ENCODE data around the gene ZBTB48. TPM values are rescaled to one million over a fixed set of nuclear protein-coding genes. Genes with fewer than 3 reads are reported as not detected.
A peak's percentile ranks its signal among the peaks of the same experiment; 100 is the strongest.

ZBTB48 gene
- total and polyA plus RNA-seq, 2 donors from 2014 or later: 27.1 to 45.5 TPM

GRCh38 chr1:6534248-6534822, 45.5 kb upstream of the ZBTB48 start:
- Histone ChIP-seq H3K4me3 (ENCODE audit: low read length in 3 of 3) (no peak overlapping the region), H3K36me3 (ENCODE audit: control insufficient read depth in 2 of 3, insufficient read depth in 3 of 3, low read length in 3 of 3) (peaks cover 13 to 29% (median 14%) of the 10 kb centered on the region in 3 donors), H3K27ac (ENCODE audit: low read depth in 2 of 2, low read length in 2 of 2) (no peak overlapping the region), H3K9ac (ENCODE audit: low read length in 3 of 3) (no peak overlapping the region), H3K4me1 (ENCODE audit: control insufficient read depth in 2 of 3, insufficient read depth in 2 of 3, low read depth in 1 of 3, low read length in 3 of 3) (no peaks in the 10 kb centered on the region), H3K9me3 (ENCODE audit: control insufficient read depth in 2 of 3, insufficient read depth in 1 of 3, low read length in 3 of 3) (no peaks in the 10 kb centered on the region), H3K27me3 (ENCODE audit: control insufficient read depth, insufficient read depth, low read length) (no peaks in the 10 kb centered on the region)
- intact Hi-C loops (cut with DNase I): no loop called here
- no peak for FAIRE-seq
- TF ChIP-seq, protein P1, sequence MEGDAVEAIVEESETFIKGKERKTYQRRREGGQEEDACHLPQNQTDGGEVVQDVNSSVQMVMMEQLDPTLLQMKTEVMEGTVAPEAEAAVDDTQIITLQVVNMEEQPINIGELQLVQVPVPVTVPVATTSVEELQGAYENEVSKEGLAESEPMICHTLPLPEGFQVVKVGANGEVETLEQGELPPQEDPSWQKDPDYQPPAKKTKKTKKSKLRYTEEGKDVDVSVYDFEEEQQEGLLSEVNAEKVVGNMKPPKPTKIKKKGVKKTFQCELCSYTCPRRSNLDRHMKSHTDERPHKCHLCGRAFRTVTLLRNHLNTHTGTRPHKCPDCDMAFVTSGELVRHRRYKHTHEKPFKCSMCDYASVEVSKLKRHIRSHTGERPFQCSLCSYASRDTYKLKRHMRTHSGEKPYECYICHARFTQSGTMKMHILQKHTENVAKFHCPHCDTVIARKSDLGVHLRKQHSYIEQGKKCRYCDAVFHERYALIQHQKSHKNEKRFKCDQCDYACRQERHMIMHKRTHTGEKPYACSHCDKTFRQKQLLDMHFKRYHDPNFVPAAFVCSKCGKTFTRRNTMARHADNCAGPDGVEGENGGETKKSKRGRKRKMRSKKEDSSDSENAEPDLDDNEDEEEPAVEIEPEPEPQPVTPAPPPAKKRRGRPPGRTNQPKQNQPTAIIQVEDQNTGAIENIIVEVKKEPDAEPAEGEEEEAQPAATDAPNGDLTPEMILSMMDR (IDR thresholded peaks at IDR 0.05; ENCODE audit: borderline replicate concordance, extremely low read depth, insufficient read depth): no peak
- peak in 1 of 5 donors; percentile 23 for DNase-seq

- intact Hi-C loops (cut with DNase I): no loop called here
- H3K4me3 ChIP-seq (ENCODE audit: low read length in 3 of 3): no peak overlapping the region
- no peaks in the 10 kb centered on the region for H3K9me3 ChIP-seq (ENCODE audit: control insufficient read depth in 2 of 3, insufficient read depth in 1 of 3, low read length in 3 of 3)
- no peak overlapping the region for H3K9ac ChIP-seq (ENCODE audit: low read length in 3 of 3)
- no peaks in the 10 kb centered on the region for H3K27me3 ChIP-seq (ENCODE audit: control insufficient read depth, insufficient read depth, low read length)
- TF ChIP-seq, protein P1 (IDR thresholded peaks at IDR 0.05; ENCODE audit: borderline replicate concordance, extremely low read depth, insufficient read depth): no peak
- no peak for FAIRE-seq
- no peaks in the 10 kb centered on the region for H3K4me1 ChIP-seq (ENCODE audit: control insufficient read depth in 2 of 3, insufficient read depth in 2 of 3, low read depth in 1 of 3, low read length in 3 of 3)
- DNase-seq: peak in 1 of 5 donors; percentile 22
- peaks cover 13 to 29% (median 14%) of the 10 kb centered on the region in 3 donors for H3K36me3 ChIP-seq (ENCODE audit: control insufficient read depth in 2 of 3, insufficient read depth in 3 of 3, low read length in 3 of 3)
- H3K27ac ChIP-seq (ENCODE audit: low read depth in 2 of 2, low read length in 2 of 2): no peak overlapping the region
These were observed 44.6 kb upstream of the ZBTB48 start for GRCh38 chr1:6535214-6535613.

DNA sequence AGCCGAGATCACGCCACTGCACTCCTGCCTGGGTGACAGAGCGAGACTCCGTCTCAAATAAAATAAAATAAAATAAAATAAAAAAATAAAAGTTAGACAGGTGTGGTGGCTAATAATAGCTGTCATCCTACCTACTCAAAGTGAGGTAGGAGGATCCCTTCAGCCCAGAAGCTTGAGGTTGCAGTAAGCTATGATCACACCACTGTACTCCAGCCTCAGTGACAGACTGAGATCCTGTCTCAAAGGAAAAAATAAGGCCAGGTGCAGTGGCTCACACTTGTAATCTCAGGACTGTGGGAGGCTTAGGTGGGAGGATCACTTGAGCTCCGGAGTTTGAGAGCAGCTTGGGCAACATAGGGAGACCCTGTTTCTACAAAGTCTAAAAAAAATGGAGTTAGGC, 43.5 kb upstream of the ZBTB48 start:
- FAIRE-seq: no peak
- H3K36me3 ChIP-seq (ENCODE audit: control insufficient read depth in 2 of 3, insufficient read depth in 3 of 3, low read length in 3 of 3): peaks cover 11 to 24% (median 16%) of the 10 kb centered on the region in 3 donors
- intact Hi-C loops (cut with DNase I): no loop called here
- no peaks in the 10 kb centered on the region for H3K4me1 ChIP-seq (ENCODE audit: control insufficient read depth in 2 of 3, insufficient read depth in 2 of 3, low read depth in 1 of 3, low read length in 3 of 3)
- TF ChIP-seq, protein P1 (IDR thresholded peaks at IDR 0.05; ENCODE audit: borderline replicate concordance, extremely low read depth, insufficient read depth): no peak
- H3K9me3 ChIP-seq (ENCODE audit: control insufficient read depth in 2 of 3, insufficient read depth in 1 of 3, low read length in 3 of 3): no peaks in the 10 kb centered on the region
- no peak overlapping the region for H3K4me3 ChIP-seq (ENCODE audit: low read length in 3 of 3)
- H3K27me3 ChIP-seq (ENCODE audit: control insufficient read depth, insufficient read depth, low read length): no peaks in the 10 kb centered on the region
- H3K9ac ChIP-seq (ENCODE audit: low read length in 3 of 3): no peak overlapping the region
- DNase-seq: no peak
- no peak overlapping the region for H3K27ac ChIP-seq (ENCODE audit: low read depth in 2 of 2, low read length in 2 of 2)

DNA sequence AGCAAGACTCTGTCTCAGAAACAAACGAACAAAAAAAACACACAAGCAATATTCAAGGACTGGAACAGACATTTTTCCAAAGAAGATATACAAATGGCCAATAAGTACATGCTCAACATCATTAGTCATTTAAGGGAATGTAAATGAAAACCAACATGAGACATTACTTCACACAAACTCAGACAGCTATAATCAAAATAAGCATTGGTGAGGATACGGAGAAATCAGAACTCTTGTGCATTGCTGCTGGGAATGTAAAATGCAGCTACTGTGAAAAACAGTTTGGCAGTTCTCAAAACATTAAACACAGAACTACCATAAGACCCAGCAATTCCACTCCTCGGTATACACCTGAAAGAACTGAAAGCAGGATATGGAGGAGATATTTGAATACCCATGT, 40.8 kb upstream of the ZBTB48 start:
- DNase-seq (no peak), FAIRE-seq (no peak)
- H3K9ac ChIP-seq (ENCODE audit: low read length in 3 of 3): no peak overlapping the region
- no peaks in the 10 kb centered on the region for H3K4me1 ChIP-seq (ENCODE audit: control insufficient read depth in 2 of 3, insufficient read depth in 2 of 3, low read depth in 1 of 3, low read length in 3 of 3)
- H3K4me3 ChIP-seq (ENCODE audit: low read length in 3 of 3): no peak overlapping the region
- TF ChIP-seq, protein P1 (IDR thresholded peaks at IDR 0.05; ENCODE audit: borderline replicate concordance, extremely low read depth, insufficient read depth): no peak
- peaks cover 0 to 9% (median 8%) of the 10 kb centered on the region in 3 donors for H3K36me3 ChIP-seq (ENCODE audit: control insufficient read depth in 2 of 3, insufficient read depth in 3 of 3, low read length in 3 of 3)
- H3K27ac ChIP-seq (ENCODE audit: low read depth in 2 of 2, low read length in 2 of 2): no peak overlapping the region
- intact Hi-C loops (cut with DNase I): no loop called here
- H3K9me3 ChIP-seq (ENCODE audit: control insufficient read depth in 2 of 3, insufficient read depth in 1 of 3, low read length in 3 of 3): no peaks in the 10 kb centered on the region
- no peaks in the 10 kb centered on the region for H3K27me3 ChIP-seq (ENCODE audit: control insufficient read depth, insufficient read depth, low read length)

All from kidney (tissue), 14 donors.